Measurements from ENCODE around the gene BCAS1.

The BCAS1 gene

GRCh38 chr20:54103067-54103761 lies 32.8 kb upstream of the BCAS1 start:
- DNase-seq = peak; percentile 82

DNA sequence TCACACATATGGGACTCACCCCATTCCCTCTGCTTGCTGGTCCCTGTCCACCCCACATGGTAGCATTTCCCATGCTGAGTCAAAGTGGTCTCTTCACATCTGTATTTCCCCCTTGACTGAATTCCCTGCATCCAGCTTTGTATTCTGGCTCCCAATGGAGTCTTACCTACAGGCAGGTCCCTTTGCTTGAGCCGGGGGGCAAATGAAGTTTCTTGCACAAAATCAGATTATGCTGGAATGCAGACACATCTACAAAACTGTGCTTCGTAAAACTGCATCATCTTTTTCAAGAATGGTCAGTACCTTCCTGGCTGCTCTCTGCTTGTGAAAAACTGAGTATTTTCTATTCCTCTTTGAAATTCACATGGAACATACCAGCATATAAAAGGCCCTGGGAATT lies 32.1 kb upstream of the BCAS1 start:
- no peak for DNase-seq

DNA sequence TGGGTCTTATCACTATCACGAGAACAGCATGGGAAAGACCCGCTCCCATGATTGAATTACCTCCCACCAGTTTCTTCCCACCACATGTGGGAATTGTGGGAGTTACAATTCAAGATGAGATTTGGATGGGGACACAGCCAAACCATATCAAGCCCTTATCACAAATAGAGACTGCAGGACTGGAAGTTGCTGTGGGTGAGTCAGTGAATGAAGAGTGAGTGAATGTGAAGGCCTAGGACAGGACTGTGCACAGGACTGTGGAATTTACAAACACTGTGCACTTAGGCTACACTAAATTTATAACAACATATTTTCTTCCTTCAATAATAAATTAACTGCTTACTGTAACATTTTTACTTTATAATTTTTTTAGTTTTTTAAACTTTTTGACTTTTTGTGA lies 30.2 kb upstream of the BCAS1 start:
- DNase-seq = no peak

DNA sequence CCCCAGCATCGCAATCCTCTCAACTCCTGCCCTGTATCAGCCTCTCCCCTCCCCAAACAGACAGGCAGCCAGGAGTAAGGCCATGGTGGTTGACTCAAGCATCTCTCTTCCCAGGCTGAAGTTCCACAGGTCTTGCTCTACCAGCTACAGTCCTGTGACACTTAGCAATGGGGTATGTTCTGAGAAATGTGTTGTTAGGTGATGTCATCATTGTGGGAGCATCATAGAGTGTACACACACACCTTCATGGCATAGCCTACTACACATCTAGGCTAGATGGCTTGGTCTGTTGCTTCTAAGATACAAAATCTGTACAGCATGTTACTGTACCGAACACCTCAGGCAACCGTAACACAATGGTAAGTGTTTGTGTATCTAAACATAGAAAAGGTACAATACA lies 29.5 kb upstream of the BCAS1 start:
- DNase-seq = no peak

- DNase-seq = no peak
Observed at GRCh38 chr20:54098047-54098446, 27.7 kb upstream of the BCAS1 start.

DNA sequence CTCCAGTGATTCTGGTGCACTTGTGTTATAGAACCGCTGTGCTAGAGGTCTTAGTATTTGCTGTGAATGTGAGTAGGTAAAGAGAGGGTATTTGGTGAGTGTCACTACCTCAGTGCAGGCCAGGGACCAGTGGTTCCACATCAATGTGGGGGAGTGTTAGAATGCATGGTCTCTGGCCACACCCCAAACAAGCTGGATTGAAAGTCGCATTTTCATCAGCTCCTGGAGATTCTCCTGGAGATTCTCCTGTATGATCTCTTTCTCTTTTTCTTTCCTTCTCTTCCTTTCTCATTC lies 26.8 kb upstream of the BCAS1 start:
- no peak for DNase-seq

DNA sequence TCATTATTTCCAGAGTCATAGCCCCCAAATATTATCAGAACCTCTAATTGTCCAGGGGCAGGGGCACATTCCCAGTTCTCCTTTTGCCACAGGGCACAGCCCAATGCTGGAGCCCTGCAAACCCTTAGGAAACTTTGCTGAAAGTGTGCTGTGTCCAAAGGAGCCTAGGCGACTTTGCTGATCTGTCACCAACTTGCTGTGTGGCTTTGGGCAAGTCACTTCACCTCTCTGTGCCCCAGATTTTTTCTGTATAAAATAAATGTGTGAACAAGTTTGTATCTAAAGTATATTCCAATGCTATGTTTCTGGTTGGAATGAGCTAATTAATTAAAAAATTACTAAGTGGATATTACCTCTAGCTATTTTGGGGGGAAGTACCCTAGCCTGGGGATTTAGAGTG lies 25.4 kb upstream of the BCAS1 start:
- DNase-seq = no peak

DNA sequence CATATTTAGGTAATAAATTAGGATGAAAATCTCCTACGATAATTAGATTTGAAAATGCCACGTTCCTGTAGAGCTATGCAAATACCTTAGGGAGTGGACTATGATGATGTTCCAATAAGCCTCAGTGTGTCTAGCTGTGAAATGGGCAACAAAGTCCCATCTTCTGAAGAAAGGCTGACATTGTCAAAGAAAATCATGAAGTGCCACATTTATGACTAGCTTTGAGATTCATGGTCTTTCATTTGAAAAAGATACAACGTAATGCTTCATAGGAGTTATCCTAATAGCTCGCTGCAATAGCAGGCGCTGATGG lies 23.8 kb upstream of the BCAS1 start:
- no peak for DNase-seq

- no peak for DNase-seq
Observed at GRCh38 chr20:54093423-54094267, 23.3 kb upstream of the BCAS1 start.

GRCh38 chr20:54092021-54092420 lies 21.6 kb upstream of the BCAS1 start:
- no peak for DNase-seq

DNA sequence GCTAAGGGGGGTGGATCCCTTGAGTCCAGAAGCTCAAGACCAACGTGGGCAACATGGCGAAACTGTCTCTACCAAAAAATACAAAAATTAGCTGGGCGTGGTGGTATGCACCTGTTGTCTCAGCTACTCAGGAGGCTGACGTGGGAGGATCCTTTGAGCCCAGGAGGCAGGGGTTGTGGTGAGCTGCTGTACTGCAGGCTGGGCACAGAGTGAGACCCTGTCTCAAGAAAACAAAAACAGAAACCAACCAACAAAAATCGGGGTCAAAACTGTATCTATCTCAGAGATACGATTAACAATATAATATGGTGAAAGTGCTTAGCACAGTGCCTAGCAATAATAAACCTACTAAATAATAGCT lies 20.7 kb upstream of the BCAS1 start:
- DNase-seq = no peak

DNA sequence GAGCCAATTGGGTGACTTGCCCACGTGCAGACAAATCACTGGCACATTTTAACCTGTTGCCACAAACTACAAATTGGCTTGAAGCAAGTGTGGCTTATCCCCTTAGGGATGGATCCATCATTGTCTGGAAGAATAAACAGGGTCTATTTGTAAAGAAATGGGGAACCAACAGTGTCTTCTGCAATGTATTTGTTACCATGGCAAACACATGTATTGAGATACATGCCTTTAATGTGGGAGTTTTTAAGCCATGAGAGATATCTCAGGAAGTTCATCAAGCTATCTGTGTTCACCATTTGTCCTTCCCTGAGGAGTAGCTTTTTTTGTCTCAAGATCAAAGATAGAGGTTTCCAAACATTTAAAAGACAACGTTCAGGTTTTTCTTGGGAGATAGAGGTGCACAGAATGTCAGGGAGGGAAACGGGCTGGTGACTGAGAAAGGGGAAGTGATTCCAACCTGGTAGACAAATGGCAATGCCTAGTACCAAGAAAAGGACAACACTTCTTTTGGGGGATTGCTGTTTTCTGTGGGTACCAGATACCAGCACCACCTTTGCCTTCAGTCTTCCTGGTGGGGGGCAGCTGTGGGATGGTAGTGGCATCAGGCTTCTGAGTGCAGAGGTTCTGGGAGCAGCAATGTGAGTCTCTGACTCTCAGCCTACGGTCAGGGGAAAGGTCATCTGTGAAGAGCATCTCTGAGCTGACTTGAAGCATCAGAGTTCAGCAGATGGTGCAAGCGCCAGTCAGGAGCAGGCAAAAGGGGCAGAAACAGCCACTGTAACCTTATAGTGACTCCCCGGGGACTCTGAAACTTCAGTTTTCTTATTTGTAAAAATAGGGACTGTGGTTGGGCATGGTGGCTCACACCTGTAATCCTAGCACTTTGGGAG lies 20.1 kb upstream of the BCAS1 start:
- no peak for DNase-seq

- no peak for DNase-seq
Observed at GRCh38 chr20:54088430-54088829, 18.0 kb upstream of the BCAS1 start.

GRCh38 chr20:54086507-54087039 lies 16.2 kb upstream of the BCAS1 start:
- DNase-seq = no peak

GRCh38 chr20:54085910-54086309 lies 15.5 kb upstream of the BCAS1 start:
- DNase-seq = no peak

DNA sequence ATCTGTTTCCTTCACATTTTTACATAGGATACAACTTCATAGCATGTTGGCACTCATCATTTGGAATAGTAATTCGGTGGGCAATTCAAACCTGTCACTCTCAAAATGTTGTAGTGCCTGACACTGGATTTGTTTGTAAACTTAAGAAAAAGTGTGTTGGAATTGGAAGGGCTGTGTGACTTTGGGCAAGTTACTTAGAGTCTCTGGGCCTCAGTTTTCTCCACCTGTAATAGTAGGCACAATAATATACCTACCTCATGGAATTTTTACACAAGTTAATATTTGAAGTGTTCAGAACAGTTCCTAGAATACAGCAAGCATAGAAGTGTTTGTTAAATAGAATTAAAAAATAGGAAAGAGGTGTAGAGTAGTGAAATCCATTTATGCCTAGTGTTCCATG lies 15.0 kb upstream of the BCAS1 start:
- no peak for DNase-seq

- DNase-seq = no peak
Observed at GRCh38 chr20:54084727-54085388, 14.5 kb upstream of the BCAS1 start.

- DNase-seq = no peak
Observed at GRCh38 chr20:54084193-54084592, 13.8 kb upstream of the BCAS1 start.

DNA sequence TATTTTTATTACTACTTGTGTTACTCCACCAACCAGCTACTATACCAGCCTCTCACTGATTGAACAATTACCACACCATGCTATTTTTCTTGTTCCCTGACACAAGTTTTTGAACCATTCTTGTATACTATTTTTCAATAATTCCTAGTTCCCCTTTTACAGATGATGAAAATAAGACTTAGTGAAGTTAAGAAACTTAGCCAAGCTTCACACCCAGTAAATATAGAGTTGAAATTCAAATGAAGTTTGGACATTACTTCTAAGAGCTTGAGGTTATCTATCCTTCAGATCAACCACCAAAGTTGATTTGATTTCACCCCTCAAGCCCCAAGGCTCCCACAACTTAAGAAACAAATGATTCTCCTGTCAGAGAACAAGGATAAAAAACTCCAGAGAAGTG lies 13.1 kb upstream of the BCAS1 start:
- DNase-seq = no peak

DNA sequence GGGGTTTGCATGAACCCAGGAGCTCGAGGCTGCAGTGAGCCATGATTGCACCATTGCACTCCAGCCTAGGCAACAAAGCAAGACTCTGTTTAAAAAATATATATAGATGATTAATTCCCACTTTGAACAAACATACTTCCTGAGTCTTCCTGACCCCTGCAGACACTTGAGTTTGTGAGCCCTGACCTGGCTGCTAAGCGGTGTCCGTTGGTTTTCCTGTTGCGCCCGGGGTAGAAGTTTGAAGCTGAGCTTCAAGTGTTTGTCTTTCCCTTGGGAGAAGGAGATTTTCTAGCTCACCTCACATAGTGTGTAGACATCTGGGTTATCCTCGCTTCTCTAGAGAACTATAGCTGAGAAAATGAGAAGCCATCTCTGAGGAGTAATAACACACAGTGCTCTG lies 11.7 kb upstream of the BCAS1 start:
- DNase-seq = no peak

- no peak for DNase-seq
Observed at GRCh38 chr20:54079652-54080051, 9.3 kb upstream of the BCAS1 start.

GRCh38 chr20:54078296-54078984 lies 8.0 kb upstream of the BCAS1 start:
- no peak for DNase-seq

DNA sequence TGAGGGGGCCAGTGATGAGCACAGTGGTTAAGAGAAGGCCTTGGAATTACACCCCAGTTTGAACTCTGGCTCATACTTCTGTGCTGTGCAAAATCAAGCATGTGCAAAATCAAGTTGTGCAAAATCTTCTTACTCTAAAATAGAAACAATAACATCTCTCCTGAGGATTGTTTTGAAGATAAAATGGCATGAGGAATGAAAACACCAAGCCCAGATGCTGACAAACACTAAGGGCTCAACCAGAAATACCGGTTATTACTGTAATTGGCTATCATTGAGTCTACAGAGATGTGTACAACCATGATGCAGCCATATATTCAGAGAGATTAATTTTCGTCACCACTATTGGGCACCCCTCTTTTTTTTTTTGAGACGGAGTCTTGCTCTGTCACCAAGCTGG lies 5.9 kb upstream of the BCAS1 start:
- DNase-seq = no peak

All from OCI-M1 (cell line).